ENCODE measurements around the gene INMT. TPM values are rescaled to one million over a fixed set of nuclear protein-coding genes. Genes with fewer than 3 reads are reported as not detected.

The INMT gene
- total RNA-seq (10 to 100 TPM in 3 of 6 donors, 1 to 10 TPM in 3; 4.2 to 11.5 (median 7.5) TPM), polyA plus RNA-seq (10 to 100 TPM in 1 of 2 donors, 1 to 10 TPM in 1; 9.2 to 18.7 TPM)

GRCh38 chr7:30751696-30752273, at the start of gene INMT:
TSS of gene INMT (plus strand) at chr7:30752135. CDS start at chr7:30752151, 16 bp downstream.
- Histone ChIP-seq H3K4me1 (peaks cover 0 to 2% (median 0%) of the 10 kb centered on the region in 3 donors), H3K4me3 (peak within 1 kb of the TSS in 1 of 4 donors; percentile 17), H3K36me3 (no peaks in the 10 kb centered on the region), H3K27me3 (no peaks in the 10 kb centered on the region), H3K27ac (no peak within 1 kb of the TSS), H3K9me3 (no peaks in the 10 kb centered on the region)
- no peak for FAIRE-seq
- TF ChIP-seq CTCF (IDR thresholded peaks at IDR 0.05) = no peak
- WGBS, 2 donors = 64% methylated on average over 6 of the region's 6 CpGs
- DNase-seq = no peak
- ATAC-seq = peak in 2 of 4 donors; percentile 22 to 36
- intact Hi-C loops (cut with DNase I) = no loop called here

GRCh38 chr7:30702200-30702599, 49.7 kb upstream of the INMT start:
- 93 to 95% methylated on average over 1 of the region's 1 CpG for WGBS, 2 donors
- H3K27me3 ChIP-seq = no peaks in the 10 kb centered on the region
- ATAC-seq = no peak
- no peak for TF ChIP-seq CTCF (IDR thresholded peaks at IDR 0.05)
- no peak for FAIRE-seq
- no peak overlapping the region for H3K4me3 ChIP-seq
- H3K4me1 ChIP-seq = no peaks in the 10 kb centered on the region
- no peaks in the 10 kb centered on the region for H3K9me3 ChIP-seq
- intact Hi-C loops (cut with DNase I) = no loop called here
- no peak overlapping the region for H3K27ac ChIP-seq
- DNase-seq = no peak
- no peaks in the 10 kb centered on the region for H3K36me3 ChIP-seq

GRCh38 chr7:30703756-30704155, 48.2 kb upstream of the INMT start:
- WGBS, 2 donors = 71 to 83% methylated on average over 4 of the region's 4 CpGs
- DNase-seq (no peak), ATAC-seq (no peak), FAIRE-seq (no peak)
- TF ChIP-seq CTCF (IDR thresholded peaks at IDR 0.05) = no peak
- H3K27me3 ChIP-seq = no peaks in the 10 kb centered on the region
- H3K4me1 ChIP-seq = no peaks in the 10 kb centered on the region
- H3K36me3 ChIP-seq = no peaks in the 10 kb centered on the region
- intact Hi-C loops (cut with DNase I) = no loop called here
- no peaks in the 10 kb centered on the region for H3K9me3 ChIP-seq
- no peak overlapping the region for H3K4me3 ChIP-seq
- H3K27ac ChIP-seq = no peak overlapping the region

GRCh38 chr7:30705008-30705407, 46.9 kb upstream of the INMT start:
- ATAC-seq (no peak), FAIRE-seq (no peak), DNase-seq (no peak)
- H3K9me3 ChIP-seq = no peaks in the 10 kb centered on the region
- no peaks in the 10 kb centered on the region for H3K4me1 ChIP-seq
- no peak for TF ChIP-seq CTCF (IDR thresholded peaks at IDR 0.05)
- H3K27ac ChIP-seq = no peak overlapping the region
- no peak overlapping the region for H3K4me3 ChIP-seq
- intact Hi-C loops (cut with DNase I) = no loop called here
- WGBS, 2 donors = 87 to 88% methylated on average over 8 of the region's 8 CpGs
- no peaks in the 10 kb centered on the region for H3K27me3 ChIP-seq
- H3K36me3 ChIP-seq = no peaks in the 10 kb centered on the region

- intact Hi-C loops (cut with DNase I) = no loop called here
- Histone ChIP-seq H3K4me3 (no peak overlapping the region), H3K27me3 (no peaks in the 10 kb centered on the region), H3K36me3 (no peaks in the 10 kb centered on the region), H3K27ac (no peak overlapping the region), H3K9me3 (no peaks in the 10 kb centered on the region), H3K4me1 (no peaks in the 10 kb centered on the region)
- TF ChIP-seq CTCF (IDR thresholded peaks at IDR 0.05) = no peak
- DNase-seq (no peak), FAIRE-seq (no peak), ATAC-seq (no peak)
- WGBS, 2 donors = 80 to 85% methylated on average over 12 to 13 of the region's 13 CpGs
Observed at GRCh38 chr7:30705596-30705995, 46.3 kb upstream of the INMT start.

Data from pancreas (tissue), 10 donors.